ENCODE results near the gene CD164L2. TPM values are rescaled to one million over a fixed set of nuclear protein-coding genes. Genes with fewer than 3 reads are reported as not detected.
"Not testable (repeated sequence)": the region's sequence is repeated elsewhere in the genome, so short reads cannot be mapped to it uniquely, and the experiment has no call there.

CD164L2 gene
- total RNA-seq, 1 experiment from 2014 or later, result not detected

GRCh38 chr1:27392778-27393635, 9.9 kb upstream of the CD164L2 start:
- no peak for DNase-seq (ENCODE audit: low read depth)
- in situ Hi-C loops (cut with HindIII; ENCODE audit: low pct_unique_long_range_greater_than_20kb, low sequenced_read_pairs), result no loop called here

- peak; percentile 85 for DNase-seq (ENCODE audit: low read depth)
- in situ Hi-C loops (cut with HindIII; ENCODE audit: low pct_unique_long_range_greater_than_20kb, low sequenced_read_pairs), result no loop called here
Measured at GRCh38 chr1:27392096-27392777, 9.1 kb upstream of the CD164L2 start, which contains the start of gene GPR3. Gene GPR3, plus strand, starts transcription at chr1:27392622. Its CDS starts 1,177 bp downstream, at chr1:27393799.

- DNase-seq (ENCODE audit: low read depth), result no peak
Measured at GRCh38 chr1:27391511-27392095, 8.5 kb upstream of the CD164L2 start.

GRCh38 chr1:27388337-27389005, 5.3 kb upstream of the CD164L2 start:
- peak; percentile 41 for DNase-seq (ENCODE audit: low read depth)
- in situ Hi-C loops (cut with HindIII; ENCODE audit: low pct_unique_long_range_greater_than_20kb, low sequenced_read_pairs), result no loop called here

More at GRCh38 chr1:27391511-27392095, 8.5 kb upstream of the CD164L2 start:
- in situ Hi-C loops (cut with HindIII; ENCODE audit: low pct_unique_long_range_greater_than_20kb, low sequenced_read_pairs), result no loop called here

GRCh38 chr1:27384797-27385196, 1.7 kb upstream of the CD164L2 start:
- DNase-seq (ENCODE audit: low read depth); in situ Hi-C loops (cut with HindIII; ENCODE audit: low pct_unique_long_range_greater_than_20kb, low sequenced_read_pairs): not testable (repeated sequence)

GRCh38 chr1:27383661-27384060, 528 bp upstream of the CD164L2 start:
- DNase-seq (ENCODE audit: low read depth), result no peak
- in situ Hi-C loops (cut with HindIII; ENCODE audit: low pct_unique_long_range_greater_than_20kb, low sequenced_read_pairs), result no loop called here

GRCh38 chr1:27381969-27382762, 967 bp downstream of the CD164L2 start:
- no peak for DNase-seq (ENCODE audit: low read depth)
- in situ Hi-C loops (cut with HindIII; ENCODE audit: low pct_unique_long_range_greater_than_20kb, low sequenced_read_pairs), result no loop called here

GRCh38 chr1:27380766-27381733, 2.1 kb downstream of the CD164L2 start:
- no peak for DNase-seq (ENCODE audit: low read depth)
- in situ Hi-C loops (cut with HindIII; ENCODE audit: low pct_unique_long_range_greater_than_20kb, low sequenced_read_pairs), result no loop called here

- no peak for DNase-seq (ENCODE audit: low read depth)
- in situ Hi-C loops (cut with HindIII; ENCODE audit: low pct_unique_long_range_greater_than_20kb, low sequenced_read_pairs), result no loop called here
Measured at GRCh38 chr1:27380224-27380623, 2.9 kb downstream of the CD164L2 start.

GRCh38 chr1:27379564-27380122, 3.5 kb downstream of the CD164L2 start:
- in situ Hi-C loops (cut with HindIII; ENCODE audit: low pct_unique_long_range_greater_than_20kb, low sequenced_read_pairs), result no loop called here
- no peak for DNase-seq (ENCODE audit: low read depth)

- in situ Hi-C loops (cut with HindIII; ENCODE audit: low pct_unique_long_range_greater_than_20kb, low sequenced_read_pairs), result no loop called here
- DNase-seq (ENCODE audit: low read depth), result no peak
Measured at GRCh38 chr1:27377760-27378495, 5.2 kb downstream of the CD164L2 start.

GRCh38 chr1:27374362-27375086, 8.6 kb downstream of the CD164L2 start, which contains the start of gene FCN3:
Gene FCN3, minus strand, starts transcription at chr1:27374824. Its CDS starts 6 bp downstream, at chr1:27374818.
- in situ Hi-C loops (cut with HindIII; ENCODE audit: low pct_unique_long_range_greater_than_20kb, low sequenced_read_pairs), result no loop called here
- DNase-seq (ENCODE audit: low read depth), result no peak

- DNase-seq (ENCODE audit: low read depth), result no peak
- in situ Hi-C loops (cut with HindIII; ENCODE audit: low pct_unique_long_range_greater_than_20kb, low sequenced_read_pairs), result no loop called here
Measured at GRCh38 chr1:27372808-27373690, 10.1 kb downstream of the CD164L2 start.

All from Caki2 (cell line).